Fibroblast of skin of left biceps (primary cell): ENCODE data around the gene CD6.

ENCODE experiments used
- DNase-seq, 2 experiments: peaks; one replicate each; pipeline ENCODE4 v3.0.0-alpha.2; 2013; ENCODE audit warnings: low read depth in 2 of 2

CD6 gene, protein sequence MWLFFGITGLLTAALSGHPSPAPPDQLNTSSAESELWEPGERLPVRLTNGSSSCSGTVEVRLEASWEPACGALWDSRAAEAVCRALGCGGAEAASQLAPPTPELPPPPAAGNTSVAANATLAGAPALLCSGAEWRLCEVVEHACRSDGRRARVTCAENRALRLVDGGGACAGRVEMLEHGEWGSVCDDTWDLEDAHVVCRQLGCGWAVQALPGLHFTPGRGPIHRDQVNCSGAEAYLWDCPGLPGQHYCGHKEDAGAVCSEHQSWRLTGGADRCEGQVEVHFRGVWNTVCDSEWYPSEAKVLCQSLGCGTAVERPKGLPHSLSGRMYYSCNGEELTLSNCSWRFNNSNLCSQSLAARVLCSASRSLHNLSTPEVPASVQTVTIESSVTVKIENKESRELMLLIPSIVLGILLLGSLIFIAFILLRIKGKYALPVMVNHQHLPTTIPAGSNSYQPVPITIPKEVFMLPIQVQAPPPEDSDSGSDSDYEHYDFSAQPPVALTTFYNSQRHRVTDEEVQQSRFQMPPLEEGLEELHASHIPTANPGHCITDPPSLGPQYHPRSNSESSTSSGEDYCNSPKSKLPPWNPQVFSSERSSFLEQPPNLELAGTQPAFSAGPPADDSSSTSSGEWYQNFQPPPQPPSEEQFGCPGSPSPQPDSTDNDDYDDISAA

DNA sequence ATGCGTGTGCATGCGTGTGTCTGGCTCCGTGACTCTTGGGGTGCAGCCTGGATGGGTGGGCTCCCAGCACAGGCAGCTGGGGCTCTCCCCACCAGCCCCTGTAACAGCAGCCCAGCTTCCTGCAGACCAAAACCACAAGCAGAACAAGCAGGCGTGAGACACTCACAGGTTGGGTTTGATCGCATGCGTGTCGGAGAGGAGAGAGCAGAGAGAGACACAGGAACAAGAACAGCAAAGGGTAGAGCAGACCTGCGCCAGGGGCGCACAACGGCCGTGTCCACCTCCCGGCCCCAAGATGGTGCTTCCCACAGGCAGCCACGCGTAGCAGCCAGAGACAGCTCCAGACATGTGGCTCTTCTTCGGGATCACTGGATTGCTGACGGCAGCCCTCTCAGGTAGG lies at the start of gene CD6:
Gene CD6 (plus strand): TSS at position 161 of the 400 bp plus-strand sequence. CDS start 186 bp downstream, at position 347.
- DNase-seq = no peak

DNA sequence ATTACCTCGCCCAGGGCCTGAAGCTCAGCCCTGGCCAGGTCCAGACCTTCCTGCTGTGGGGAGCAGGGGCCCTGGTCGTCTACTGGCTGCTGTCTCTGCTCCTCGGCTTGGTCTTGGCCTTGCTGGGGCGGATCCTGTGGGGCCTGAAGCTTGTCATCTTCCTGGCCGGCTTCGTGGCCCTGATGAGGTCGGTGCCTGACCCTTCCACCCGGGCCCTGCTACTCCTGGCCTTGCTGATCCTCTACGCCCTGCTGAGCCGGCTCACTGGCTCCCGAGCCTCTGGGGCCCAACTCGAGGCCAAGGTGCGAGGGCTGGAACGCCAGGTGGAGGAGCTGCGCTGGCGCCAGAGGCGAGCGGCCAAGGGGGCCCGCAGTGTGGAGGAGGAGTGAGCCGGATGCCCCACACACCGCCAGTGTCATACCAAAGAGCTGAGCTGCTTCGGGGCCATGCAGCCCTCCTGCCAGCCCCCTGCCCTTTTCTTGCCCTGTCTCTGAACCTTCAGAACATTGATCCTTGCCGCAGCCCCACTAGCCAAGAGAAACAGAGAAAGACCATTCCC lies 49.6 kb upstream of the CD6 start:
- no peak for DNase-seq

DNA sequence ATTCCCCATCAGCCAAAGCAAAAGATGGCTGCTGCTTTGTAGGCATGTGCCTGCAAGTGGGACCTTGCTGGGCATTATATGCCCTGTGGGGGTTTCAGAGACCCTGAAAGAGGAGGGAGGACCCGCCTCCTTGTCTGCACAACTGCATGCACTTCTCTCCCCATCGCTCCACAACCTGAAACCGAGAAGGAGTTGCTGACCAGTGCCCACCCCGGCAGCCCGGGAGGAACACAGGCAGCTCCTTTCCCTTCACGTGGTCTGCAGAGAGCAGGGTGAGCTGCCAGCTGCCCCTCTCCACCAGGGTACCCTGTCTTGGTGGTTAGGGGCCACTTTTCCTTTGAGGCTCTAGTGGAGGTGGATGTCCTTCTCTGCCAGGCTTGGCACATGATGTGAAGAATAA lies 48.6 kb upstream of the CD6 start:
- DNase-seq = no peak

DNA sequence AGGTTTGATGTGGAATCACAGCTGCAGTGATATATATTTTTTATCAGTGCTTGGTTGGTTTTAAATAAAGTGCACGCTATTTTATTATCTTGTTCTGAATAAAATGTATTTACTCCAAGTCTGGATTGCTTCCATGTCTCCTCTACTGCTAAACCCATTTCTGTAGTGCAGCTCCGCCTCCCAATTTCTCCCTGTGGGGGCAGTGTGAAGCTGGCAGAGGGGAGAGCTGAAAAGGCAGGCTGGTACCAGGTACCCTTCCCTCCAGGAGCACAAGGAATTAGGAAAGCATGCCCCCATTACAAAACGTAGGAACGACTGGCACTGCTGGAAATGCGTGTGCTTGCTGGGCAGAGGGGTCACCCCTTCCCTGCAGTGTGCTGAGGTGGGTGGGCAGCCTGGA lies 48.2 kb upstream of the CD6 start:
- DNase-seq = no peak

DNA sequence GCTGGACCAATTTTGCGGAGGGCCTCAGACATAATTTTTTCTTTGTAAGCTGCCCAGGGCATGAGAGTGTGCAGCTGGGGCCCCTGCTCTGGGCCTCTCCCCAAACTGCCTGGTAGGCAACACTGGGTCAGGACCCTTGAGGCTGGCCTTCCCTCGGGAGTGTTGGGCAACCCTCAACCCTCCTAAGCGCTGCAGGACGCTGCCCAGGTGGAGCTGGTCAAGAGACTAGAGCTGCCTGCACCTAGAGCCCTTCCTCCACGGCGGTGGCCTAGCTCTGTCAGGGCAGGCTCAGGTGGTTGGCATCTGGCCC lies 47.7 kb upstream of the CD6 start:
- no peak for DNase-seq

DNA sequence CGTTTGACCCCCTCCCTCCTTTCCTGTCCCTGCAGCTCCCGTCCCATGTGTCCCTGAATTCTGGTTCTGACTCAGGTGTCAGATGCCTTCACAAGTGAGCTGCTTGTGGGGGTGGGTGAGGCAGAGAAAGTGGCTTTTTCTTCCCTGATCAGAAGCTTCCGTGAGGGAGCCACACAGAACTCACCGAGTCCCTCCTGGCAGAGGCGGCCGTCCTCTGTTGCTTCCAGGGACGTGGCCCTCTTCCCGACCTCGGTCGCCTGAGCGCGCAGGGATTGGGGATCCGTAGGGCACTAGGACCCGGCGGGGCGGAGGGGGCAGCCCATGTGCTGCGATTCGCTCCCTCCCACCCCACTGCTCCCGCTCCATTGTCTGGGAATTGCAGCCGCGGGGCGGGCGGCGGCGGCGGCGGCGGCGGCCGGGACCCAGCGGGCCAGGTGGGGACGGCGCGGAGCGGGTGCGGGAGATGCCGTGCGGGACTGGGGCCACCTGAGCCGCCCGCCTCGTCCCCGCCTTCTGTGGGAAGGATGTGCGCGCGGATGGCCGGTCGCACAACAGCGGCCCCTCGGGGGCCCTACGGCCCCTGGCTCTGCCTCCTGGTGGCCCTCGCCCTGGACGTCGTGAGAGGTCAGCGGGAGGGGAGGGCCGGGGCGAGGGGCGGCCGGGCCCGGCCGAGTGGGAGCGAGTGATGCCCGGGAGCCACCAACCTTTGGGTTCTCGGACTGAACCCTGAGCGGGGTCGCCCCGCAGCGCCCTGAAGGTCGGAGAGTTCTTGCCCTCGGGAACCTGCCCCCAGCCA lies 47.2 kb upstream of the CD6 start, which contains the start of gene TMEM132A:
Gene TMEM132A (plus strand): TSS at position 351 of the 796 bp plus-strand sequence. CDS start 174 bp downstream, at position 525.
- peak in 1 of 2 experiments; percentile 19 for DNase-seq

DNA sequence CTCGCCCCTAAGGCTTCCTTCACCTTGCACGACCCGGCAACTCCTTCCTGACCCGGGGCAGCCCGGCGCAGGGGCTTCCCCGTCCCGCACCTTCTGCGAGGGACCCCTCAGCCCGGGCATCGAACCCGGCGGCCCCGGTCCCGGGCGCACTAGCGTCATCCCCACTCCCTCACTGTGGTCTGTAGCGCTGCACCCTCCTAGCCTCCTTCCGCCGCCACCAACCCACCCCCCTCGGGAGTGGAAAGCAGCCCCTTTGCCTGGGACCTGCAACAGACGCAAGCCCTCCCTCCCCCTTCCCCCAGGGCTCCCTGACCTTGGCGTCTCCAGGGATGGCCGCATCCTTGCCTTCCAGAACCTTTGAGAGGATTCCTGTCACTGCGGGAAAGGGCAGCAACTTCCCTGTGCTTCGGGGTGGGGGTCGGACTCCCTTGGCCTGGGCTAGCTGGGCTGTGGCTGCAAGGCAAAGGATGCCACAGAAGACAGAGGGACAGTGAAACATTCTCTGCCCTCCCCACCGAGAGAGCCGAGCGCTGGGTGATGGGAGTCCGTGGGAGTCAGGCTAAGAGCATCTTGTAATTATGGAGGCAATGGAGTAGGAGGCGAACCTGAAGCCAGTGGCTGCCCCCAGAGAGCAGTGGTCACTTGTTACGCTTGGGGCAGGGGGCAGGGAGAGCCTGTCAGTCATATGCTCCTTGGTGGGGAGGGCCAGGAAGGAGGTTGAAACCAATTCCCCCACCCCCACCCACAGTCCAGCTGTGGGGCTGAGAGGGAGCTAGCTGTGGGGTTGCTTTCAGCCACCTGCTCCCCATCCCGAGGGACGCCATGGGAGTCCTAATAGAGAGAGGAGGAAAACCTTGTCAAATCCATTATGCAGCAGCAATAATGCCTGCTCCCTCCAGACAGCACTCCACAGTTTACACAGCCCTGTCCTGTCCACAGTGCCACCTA lies 46.3 kb upstream of the CD6 start:
- no peak for DNase-seq

DNA sequence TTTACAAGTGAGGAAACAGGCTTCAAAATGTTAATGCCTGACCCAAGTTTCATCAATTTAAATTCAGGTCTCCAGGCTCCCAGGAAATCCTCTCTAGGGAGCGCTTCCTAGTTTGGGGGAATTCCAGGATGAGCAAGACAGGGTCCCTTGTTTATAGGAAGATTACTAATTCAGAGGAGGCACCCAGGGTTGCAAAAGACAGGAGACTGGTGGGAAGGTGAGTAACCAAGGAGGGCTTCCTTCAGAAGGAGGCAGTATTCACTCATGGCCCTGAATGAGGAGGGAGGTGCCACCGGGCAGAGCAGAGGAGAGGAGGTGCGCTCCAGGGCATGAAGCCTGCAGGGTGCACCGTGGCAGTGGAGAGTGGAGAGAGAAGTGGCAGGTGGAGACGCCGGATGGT lies 45.6 kb upstream of the CD6 start:
- DNase-seq = no peak

DNA sequence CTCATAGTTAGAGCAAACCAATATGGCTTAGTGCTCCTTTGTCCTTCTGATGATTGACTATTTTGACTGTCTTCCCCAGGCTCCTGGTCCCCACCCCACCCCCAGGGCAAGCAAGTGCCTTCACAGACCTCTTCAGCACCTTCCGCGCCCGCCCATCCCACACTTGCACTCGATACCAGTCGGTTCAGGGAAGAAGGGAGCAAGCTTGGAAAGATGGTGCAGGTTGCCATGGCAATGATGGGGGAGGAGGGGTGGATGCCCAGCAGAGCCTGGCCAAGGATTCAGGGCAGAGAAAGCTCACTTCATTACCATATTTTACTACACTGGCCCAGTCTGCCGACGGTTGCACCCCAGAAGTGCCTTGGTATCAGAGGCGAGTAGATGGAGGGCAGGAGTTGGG lies 45.0 kb upstream of the CD6 start:
- DNase-seq = no peak

DNA sequence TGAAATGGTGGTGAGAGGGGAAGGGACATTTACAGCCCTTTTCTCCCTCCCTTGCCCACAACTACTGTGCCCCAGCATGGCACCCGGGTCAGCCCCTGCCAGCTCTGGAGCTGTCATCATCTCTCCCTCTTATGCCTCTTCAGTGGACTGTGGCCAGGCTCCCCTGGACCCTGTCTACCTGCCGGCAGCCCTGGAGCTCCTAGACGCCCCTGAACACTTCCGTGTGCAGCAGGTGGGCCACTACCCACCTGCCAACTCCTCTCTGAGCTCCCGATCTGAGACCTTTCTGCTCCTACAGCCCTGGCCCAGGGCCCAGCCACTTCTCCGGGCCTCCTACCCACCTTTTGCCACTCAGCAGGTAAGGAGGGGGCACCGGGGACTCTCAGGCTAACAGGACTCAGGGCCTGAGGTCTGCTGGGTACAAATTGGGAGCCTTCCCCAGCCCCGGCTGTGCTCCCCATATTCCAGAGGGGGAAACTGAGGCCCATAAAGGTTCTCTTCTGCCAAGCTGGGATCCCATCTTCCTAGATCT lies 44.4 kb upstream of the CD6 start:
- DNase-seq = no peak

DNA sequence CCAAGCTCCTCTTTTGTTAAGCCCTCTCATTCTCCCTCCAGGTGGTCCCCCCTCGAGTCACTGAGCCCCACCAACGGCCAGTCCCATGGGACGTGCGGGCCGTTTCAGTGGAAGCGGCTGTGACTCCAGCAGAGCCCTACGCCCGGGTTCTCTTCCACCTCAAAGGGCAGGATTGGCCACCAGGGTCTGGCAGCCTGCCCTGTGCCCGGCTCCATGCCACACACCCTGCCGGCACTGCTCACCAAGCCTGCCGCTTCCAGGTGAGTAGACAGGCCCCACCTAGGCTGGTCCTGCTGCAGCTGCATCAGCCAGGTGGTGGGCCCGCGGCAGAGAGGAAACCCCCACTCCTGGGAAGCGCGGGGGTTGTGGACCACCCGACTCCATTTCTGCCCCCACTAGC lies 43.9 kb upstream of the CD6 start:
- no peak for DNase-seq

DNA sequence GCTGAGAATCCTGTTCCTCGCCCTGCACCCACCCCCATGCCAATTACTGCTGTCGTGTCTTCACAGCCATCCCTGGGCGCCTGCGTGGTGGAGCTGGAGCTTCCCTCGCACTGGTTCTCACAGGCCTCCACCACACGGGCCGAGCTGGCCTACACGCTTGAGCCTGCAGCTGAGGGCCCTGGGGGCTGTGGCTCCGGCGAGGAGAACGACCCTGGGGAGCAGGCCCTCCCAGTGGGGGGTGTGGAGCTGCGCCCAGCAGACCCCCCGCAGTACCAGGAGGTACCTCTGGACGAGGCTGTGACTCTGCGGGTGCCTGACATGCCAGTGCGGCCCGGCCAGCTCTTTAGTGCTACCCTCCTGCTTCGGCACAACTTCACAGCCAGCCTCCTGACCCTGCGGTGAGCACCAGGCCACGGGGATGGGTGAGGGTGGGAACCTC lies 42.9 kb upstream of the CD6 start:
- no peak for DNase-seq

DNA sequence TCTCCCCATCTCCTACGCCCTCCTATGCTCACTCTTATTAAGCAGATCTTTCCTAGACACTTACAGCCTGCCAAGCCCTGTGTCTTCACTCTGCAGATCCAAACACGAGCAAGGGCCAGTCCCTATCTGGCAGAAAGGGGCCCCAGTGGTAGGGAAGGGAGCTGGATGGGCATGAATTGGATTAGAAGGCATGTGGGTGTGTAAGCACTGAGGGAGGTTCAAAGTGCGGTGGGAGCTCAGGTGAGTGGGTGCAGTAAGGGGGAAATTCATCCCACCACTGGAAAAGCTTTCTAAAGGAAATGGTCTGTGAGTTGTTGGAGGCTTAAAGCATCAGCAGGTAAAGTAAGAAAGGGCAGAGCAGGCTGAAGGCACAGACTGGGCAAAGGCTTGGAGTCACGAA lies 41.7 kb upstream of the CD6 start:
- DNase-seq = no peak

DNA sequence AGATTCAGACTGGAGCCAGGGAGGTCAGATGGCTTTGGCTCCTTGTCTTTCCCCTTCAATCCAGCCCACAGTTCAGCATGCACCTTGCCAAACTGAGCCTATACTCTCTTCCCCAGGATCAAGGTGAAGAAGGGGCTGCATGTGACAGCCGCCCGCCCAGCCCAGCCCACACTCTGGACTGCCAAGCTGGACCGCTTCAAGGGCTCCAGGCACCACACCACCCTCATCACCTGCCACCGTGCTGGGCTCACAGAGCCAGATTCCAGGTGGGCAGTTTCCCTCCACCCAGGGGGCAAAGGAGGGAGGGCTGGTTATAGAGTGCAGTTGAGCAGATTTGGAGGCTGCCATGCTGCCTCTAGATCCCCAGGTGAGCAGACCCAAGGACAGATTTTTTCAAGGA lies 41.1 kb upstream of the CD6 start:
- DNase-seq = no peak

DNA sequence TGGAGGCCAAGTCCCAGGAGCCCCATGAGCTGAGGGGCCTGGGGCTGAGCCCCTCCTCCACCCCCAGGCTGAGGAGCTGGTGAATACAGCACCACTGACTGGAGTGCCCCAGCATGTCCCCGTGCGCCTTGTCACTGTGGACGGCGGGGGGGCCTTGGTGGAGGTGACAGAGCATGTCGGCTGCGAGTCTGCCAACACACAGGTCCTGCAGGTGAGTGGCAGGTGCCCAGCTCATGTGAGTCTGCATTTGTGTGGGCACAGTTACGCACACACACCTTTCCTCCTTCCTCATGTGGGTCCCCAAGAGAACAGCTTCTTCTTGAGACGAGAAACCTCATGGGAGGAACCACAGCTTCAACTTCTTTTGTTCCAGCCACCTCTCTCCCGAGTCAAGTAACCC lies 39.6 kb upstream of the CD6 start:
- DNase-seq = no peak

DNA sequence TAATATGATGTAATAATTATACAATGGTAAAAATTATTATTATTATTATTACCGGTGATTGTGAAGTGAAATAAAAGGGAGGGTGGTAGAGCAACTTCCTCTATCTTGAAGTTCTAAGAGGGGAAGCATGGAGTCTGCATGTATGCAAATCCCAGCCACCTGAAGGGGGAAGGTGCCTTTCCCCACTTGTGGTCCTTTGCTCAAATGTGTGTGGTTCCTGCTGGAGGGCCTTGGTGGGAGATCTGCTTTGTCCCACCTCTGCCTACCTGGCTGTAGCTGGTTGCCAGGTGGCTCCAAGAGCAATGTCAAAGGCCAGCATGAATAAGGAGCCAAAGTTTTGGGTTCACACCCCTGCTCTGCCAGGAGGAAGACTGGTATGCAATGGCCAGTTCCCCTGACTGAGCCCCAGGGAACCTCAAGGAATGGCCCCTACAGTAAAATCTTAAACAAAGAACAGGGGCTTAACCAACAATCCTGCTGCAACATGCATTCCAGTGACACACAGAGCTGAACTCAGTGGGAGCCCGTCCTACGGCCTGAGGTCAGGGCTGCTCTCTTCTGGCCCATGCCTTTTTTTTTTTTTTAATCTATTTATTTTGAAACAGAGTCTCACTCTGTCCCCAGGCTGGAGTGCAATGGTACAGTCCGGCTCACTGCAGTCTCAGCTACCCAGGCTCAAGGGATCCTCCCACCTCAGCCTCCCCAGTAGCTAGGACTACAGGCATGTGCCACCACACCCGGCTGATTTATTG lies 38.7 kb upstream of the CD6 start:
- no peak for DNase-seq

DNA sequence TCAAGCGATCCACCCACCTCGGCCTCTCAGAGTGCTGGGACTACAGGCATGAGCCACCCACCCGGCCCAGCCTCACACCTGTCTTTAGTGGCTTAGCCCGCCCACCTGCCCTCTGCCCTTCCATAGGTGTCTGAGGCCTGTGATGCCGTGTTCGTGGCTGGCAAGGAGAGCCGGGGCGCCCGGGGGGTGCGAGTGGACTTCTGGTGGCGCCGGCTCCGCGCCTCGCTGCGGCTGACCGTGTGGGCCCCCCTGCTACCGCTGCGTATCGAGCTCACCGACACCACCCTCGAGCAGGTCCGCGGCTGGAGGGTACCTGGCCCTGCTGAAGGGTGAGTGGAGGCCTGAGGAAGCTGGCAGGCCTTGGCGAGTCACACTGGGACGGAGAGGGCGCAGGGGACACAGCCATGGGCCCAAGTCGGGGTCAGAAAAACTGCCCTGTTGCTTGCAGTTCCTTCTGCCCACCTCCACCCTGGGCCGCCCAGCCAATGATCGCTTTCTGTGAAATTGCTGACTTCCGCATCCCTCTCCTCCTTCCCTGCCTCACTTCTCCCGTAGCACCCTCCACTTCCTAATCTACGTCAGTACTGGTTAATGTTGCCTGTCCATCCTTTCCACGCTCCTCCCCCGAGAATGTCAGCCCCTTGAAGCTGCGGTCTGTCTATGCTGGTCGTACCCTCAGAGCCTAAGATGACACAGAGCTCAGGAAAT lies 37.9 kb upstream of the CD6 start:
- no peak for DNase-seq

DNA sequence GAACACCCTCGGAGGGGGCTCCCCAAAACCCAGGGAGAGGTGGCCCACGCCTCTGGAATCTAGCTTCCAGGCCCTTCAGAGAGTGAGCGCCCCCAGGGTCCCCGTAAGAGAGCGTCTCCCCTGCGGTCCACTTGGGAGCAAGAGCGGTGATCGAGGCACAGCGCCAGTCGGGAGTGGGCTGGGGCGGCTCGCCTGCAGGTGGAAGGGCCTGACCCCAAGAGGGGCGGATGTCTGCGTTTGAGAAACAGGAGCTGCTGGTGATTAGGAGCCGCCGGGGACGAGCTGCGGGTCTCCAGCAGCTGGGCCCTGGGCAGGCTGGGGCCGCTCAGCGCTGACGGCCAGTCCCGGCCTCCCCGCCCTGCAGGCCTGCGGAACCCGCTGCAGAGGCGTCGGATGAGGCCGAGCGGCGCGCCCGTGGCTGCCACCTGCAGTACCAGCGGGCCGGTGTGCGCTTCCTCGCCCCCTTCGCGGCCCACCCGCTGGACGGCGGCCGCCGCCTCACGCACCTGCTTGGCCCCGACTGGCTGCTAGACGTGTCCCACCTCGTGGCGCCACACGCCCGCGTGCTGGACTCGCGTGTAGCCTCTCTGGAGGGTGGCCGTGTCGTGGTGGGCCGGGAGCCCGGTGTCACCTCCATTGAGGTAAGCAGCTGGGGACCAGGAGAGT lies 37.2 kb upstream of the CD6 start:
- no peak for DNase-seq
